GM21717 (cell line): Measurements from ENCODE around the gene EEF2.
A peak's percentile ranks its signal among the peaks of the same experiment; 100 is the strongest.
"Not testable (repeated sequence)": the region's sequence is repeated elsewhere in the genome, so short reads cannot be mapped to it uniquely, and the experiment has no call there.

Experiments
- ATAC-seq: cut with Tn5 transposase; IDR thresholded peaks from one replicate; pipeline ENCODE4 v1.9.1; 2021; ENCODE audit warnings: mild to moderate bottlenecking, moderate library complexity; ENCODE audit not compliant: unreplicated experiment

The EEF2 gene

GRCh38 chr19:4015705-4016402, 30.6 kb upstream of the EEF2 start:
- ATAC-seq: no peak

DNA sequence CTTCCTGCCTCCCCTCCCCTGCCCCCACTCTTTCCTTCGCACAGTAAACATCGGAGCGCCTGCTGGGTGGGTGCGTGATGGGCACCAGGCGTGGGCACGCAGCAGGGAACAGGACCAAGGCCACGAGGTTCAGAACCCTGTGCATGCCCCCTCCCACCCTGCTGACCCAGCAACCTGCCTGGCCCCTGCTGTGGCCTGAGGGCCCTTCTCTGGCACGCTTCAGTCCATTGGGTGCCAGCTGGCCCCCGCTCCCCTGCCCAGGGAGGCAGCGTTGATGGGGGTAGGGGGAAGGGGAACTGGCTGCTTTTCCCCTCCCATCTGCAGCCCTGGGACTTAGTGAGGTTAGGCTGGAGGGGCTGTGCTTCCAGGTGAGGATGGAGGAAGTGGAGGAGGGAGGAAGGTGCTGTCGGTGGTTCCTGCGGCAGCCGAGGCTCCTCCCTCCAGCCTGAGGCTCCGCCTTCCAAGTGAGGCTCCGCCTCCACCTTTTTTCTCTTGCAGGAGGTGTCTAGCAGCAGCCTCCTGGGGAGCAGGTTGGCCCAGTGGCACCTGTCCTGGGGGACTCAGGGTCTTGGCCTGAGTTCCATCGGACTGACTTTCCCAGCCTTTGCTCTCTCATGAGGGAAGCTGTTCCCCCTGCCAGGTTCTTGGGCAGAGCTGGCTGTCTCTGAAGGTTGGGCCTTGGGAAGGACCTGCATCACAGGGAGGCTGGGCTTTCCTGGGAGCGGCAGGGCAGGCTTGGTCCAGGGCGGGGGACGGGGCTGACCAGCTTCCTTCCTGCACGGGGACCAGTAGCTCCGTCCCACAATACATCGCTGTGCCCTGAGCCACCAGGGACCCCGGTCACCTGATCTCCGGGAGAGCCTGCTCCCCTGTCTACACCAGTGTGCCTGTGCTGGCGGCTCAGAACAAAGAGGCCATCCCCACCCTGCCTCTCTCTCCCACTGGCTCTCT, 29.6 kb upstream of the EEF2 start:
- ATAC-seq: no peak

DNA sequence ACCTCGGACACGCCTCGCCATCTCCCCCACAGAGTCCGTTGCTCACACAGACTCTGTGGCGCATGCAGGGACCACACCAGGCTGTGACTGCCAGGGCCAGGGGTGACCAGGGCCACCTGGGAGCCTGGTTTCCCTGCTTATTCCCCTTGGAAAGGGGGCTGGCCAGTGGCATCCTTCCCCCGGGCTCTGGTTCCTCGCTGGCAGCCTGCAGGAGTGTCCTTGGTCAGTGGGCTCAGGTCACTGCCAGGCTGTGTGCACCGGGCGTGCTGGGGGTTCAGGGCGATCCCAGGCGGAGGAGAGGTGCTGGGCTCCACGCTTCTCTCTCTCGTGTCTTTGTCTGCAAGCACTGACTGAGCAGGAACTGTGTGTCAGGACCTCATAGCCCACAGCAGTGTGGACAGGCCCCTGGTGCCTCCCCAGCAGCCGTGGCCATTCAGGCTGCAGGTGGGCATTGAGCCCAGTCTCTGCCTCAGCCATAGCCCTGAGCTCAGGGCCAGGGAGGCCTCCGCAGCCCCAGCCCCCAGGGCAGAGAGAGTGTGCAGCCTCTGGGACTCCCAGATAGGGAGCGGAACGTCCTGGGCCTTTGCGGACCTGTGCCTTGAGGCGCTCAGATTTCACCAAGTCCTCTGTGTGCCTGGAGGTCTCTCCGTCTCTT, 28.8 kb upstream of the EEF2 start:
- no peak for ATAC-seq

GRCh38 chr19:4012975-4013634, 27.8 kb upstream of the EEF2 start:
- no peak for ATAC-seq

- no peak for ATAC-seq
These were observed 27.1 kb upstream of the EEF2 start for GRCh38 chr19:4012092-4012974.

DNA sequence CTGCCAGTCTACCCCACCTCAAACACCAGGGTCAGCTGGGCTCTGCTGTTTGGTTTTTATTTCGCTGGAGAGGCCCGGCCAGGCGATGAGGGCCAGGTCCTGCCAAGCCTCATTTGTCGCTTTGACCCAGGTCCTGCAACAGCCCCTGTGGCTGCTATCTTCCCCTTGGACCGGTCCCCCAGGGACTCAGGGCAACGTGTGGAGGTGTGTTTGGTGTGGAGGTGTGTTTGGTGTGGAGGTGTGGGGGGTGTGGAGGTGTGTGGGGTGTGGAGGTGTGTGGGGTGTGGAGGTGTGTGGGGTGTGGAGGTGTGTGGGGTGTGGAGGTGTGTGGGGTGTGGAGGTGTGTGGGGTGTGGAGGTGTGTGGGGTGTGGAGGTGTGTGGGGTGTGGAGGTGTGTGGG, 26.2 kb upstream of the EEF2 start:
- ATAC-seq: not testable (repeated sequence)

GRCh38 chr19:4010808-4011110, 25.5 kb upstream of the EEF2 start:
- ATAC-seq: no peak

GRCh38 chr19:4009990-4010807, 24.9 kb upstream of the EEF2 start:
- no peak for ATAC-seq

DNA sequence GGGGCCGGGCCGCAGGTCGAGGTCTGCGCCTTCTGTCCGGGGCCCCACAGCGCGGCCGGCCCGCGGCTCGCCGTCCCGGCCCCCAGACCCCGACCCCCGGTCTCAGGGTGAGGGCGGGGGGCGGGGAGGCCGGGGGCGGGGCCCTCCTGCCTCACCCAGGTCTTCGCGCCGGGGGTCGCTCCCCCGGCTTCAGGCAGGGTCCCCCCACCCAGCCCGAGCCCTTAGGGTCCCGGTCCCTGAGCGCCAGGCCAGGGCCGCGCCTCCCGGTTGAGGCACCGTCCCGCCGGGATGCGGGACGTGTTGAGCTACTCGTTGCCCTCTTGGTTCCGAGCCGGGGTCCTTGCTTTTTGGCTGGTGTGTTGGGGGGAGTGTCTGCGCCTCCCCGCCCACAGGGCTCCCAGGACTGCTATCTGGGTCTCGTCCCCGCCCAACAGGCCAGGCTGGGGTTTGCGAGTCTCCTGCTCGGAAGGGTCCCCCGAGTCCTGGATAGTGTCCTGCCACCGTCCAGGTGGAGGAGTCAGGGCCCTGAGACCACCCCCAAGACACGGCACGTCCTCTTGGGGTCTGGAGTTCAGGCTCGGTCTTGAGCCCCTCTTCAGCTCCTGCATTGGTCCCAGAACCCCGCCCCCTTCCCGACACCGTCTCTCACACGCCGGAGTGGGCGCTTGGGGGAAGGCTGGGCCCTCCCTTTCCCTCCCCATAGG, 22.7 kb upstream of the EEF2 start:
- ATAC-seq: no peak

GRCh38 chr19:4007021-4007835, 22.0 kb upstream of the EEF2 start, which contains the start of gene PIAS4:
TSS of gene PIAS4 (plus strand) at chr19:4007736. CDS start at chr19:4007761, 25 bp downstream.
- ATAC-seq: peak; percentile 64

DNA sequence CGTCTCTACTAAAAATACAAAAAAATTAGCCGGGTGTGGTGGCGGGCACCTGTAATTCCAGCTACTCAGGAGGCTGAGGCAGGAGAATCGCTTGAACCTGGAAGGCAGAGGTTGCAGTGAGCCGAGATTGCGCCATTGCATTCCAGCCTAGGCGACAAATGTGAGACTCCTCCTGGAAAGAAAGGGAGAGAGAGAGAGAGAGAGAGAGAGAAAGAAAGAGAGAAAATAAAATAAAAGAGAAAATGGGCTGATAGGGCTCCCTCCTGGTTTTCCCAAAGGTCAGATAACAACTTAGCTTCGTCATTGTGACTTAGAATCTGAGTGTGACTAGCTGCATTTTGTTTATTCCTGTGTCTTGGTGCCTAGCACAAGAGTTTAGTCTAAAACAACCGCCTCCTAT, 20.2 kb upstream of the EEF2 start:
- ATAC-seq: not testable (repeated sequence)

DNA sequence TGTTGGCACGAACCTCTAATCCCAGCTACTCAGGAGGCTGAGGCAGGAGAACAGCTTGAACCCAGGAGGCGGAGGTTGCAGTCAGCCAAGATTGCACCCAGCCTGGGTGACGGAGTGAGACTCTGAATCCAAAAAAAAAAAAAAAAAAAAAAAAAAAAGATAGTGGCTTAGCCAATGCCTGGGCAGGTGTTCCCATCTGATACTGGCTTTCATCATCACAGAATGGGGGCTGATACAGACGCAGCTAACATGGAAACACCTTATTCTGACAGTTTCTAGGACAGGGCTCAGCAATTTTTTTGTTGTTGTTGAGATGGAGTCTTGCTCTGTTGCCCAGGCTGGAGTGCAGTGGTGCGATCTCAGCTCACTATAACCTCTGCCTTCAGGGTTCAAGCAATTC, 15.5 kb upstream of the EEF2 start:
- not testable (repeated sequence) for ATAC-seq

GRCh38 chr19:3998667-3999412, 13.6 kb upstream of the EEF2 start:
- not testable (repeated sequence) for ATAC-seq

- no peak for ATAC-seq
These were observed 10.3 kb upstream of the EEF2 start for GRCh38 chr19:3995607-3996006.

DNA sequence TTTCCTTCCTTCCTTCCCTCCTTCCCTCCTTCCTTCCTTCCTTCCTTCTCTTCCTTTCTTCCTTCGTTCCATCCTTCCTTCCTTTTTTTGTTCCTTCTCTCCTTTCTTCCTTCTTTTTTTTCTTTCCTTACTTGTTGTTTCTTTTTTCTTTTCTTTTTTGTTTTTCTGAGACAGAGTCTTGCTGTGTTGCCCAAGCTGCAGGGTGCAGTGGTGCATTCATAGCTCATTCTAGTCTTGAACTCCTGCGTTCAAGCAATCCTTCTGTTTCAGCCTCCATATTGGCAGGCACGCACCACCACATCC, 5.5 kb upstream of the EEF2 start:
- ATAC-seq: no peak

- peak; percentile 33 for ATAC-seq
These were observed 2.5 kb upstream of the EEF2 start for GRCh38 chr19:3987619-3988371.
